Prostate gland (tissue), 2 donors: Measurements from ENCODE around the gene CAV1.

Experiments
- POLR2AphosphoS5 ChIP-seq: sonication (generic); formaldehyde crosslinking; IDR thresholded peaks from one replicate; pipeline ENCODE4 v1.6.1; 2017; ENCODE audit warnings: antibody characterized with exemption
- TF ChIP-seq, protein P1 (sequence below), 4 experiments: fragments of 200-600 bp in 2 of 4; fragments of 450-650 bp in 2 of 4; sonication (generic) in 2 of 4; IDR thresholded peaks; 1 replicate in 3 of 4; 2 replicates in 1 of 4; pipeline ENCODE4 v1.5.1; 2016 to 2019; ENCODE audit warnings: antibody characterized with exemption in 4 of 4, mild to moderate bottlenecking in 2 of 4, moderate library complexity in 2 of 4

DNA sequence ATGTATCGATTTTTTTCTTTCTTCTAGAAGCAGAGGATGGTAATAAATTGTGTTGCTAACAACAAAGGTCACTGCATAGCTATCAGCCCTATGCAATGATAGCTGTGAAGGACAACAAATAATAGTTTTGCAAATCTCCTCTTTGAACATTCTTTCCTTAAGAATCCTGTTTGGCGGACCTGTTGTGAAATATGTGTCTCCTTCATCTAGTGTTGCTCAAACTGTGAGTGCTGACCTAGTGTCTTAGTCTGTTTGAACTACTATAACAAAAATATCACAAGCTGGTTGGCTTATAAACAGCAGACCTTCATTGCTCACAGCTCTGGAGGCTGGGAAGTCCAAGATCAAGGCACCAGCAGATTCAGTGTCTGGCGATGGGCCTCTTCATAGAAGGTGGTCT is 53.7 kb downstream of the CAV1 start:
- TF ChIP-seq, protein P1, sequence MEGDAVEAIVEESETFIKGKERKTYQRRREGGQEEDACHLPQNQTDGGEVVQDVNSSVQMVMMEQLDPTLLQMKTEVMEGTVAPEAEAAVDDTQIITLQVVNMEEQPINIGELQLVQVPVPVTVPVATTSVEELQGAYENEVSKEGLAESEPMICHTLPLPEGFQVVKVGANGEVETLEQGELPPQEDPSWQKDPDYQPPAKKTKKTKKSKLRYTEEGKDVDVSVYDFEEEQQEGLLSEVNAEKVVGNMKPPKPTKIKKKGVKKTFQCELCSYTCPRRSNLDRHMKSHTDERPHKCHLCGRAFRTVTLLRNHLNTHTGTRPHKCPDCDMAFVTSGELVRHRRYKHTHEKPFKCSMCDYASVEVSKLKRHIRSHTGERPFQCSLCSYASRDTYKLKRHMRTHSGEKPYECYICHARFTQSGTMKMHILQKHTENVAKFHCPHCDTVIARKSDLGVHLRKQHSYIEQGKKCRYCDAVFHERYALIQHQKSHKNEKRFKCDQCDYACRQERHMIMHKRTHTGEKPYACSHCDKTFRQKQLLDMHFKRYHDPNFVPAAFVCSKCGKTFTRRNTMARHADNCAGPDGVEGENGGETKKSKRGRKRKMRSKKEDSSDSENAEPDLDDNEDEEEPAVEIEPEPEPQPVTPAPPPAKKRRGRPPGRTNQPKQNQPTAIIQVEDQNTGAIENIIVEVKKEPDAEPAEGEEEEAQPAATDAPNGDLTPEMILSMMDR (IDR thresholded peaks at IDR 0.05) = no peak
- no peak for TF ChIP-seq POLR2AphosphoS5
